ENCODE results near the gene OR8K3.

The OR8K3 gene

GRCh38 chr11:56314844-56315243 lies at the start of gene OR8K3:
TSS of gene OR8K3 (plus strand) at chr11:56315144. CDS start at chr11:56318307, 3,163 bp downstream.
- no peak for DNase-seq (ENCODE audit: low spot score)

GRCh38 chr11:56271092-56271491 lies 43.9 kb upstream of the OR8K3 start:
- DNase-seq (ENCODE audit: low spot score): peak; percentile 2

GRCh38 chr11:56273854-56274253 lies 41.1 kb upstream of the OR8K3 start, which contains the start of gene OR5T1:
TSS of gene OR5T1 (plus strand) at chr11:56274154. CDS start at chr11:56275639, 1,485 bp downstream.
- DNase-seq (ENCODE audit: low spot score): no peak

GRCh38 chr11:56292154-56292553 lies 22.8 kb upstream of the OR8K3 start, which contains the start of gene OR8H1:
TSS of gene OR8H1 (minus strand) at chr11:56292254. CDS start at chr11:56291062, 1,192 bp downstream.
- no peak for DNase-seq (ENCODE audit: low spot score)

- no peak for DNase-seq (ENCODE audit: low spot score)
These were observed 18.0 kb upstream of the OR8K3 start for GRCh38 chr11:56296898-56297297.

- DNase-seq (ENCODE audit: low spot score): no peak
These were observed 7.1 kb upstream of the OR8K3 start for GRCh38 chr11:56307836-56308235.

GRCh38 chr11:56331861-56332491 lies 17.0 kb downstream of the OR8K3 start:
- DNase-seq (ENCODE audit: low spot score): no peak

GRCh38 chr11:56333156-56333555 lies 18.2 kb downstream of the OR8K3 start:
- no peak for DNase-seq (ENCODE audit: low spot score)

GRCh38 chr11:56340289-56340688 lies 25.3 kb downstream of the OR8K3 start:
- DNase-seq (ENCODE audit: low spot score): no peak

GRCh38 chr11:56345739-56346138 lies 30.8 kb downstream of the OR8K3 start, which contains the start of gene OR8K1:
TSS of gene OR8K1 (plus strand) at chr11:56346039. CDS start at chr11:56346039, 0 bp downstream.
- DNase-seq (ENCODE audit: low spot score): no peak

GRCh38 chr11:56353991-56354390 lies 39.0 kb downstream of the OR8K3 start, which contains the start of gene OR8J1:
TSS of gene OR8J1 (plus strand) at chr11:56354291. CDS start at chr11:56360247, 5,956 bp downstream.
- no peak for DNase-seq (ENCODE audit: low spot score)
